ENCODE results near the gene RPGRIP1. TPM values are rescaled to one million over a fixed set of nuclear protein-coding genes. Genes with fewer than 3 reads are reported as not detected.
"Not testable (repeated sequence)": the region's sequence is repeated elsewhere in the genome, so short reads cannot be mapped to it uniquely, and the experiment has no call there.

RPGRIP1 gene
- total RNA-seq, 1 donor from 2014 or later: 0.63 TPM

DNA sequence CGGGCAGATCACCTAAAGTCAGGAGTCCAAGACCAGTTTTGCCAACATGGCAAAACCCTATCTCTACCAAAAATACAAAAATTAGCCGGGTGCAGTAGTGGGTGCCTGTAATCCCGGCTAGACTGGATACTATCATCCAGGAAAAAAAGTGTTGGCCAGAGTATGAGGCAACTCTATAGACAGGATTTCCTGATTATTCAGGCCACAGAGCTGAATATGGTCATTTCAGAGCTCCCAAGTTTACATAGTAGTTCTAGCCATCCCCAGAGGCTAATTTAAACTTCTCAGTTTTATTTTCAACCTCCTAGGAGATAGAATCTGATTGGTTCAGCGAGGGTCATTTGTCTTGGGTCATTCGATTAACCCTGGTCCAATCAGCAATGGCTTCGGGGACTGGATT, 7.3 kb downstream of the RPGRIP1 start:
- Mint-ChIP-seq H3K4me3 (no peak overlapping the region), H3K27ac (no peak overlapping the region), H3K36me3 (no peaks in the 10 kb centered on the region), H3K4me1 (ENCODE audit: unreplicated experiment) (no peaks in the 10 kb centered on the region), H3K27me3 (no peaks in the 10 kb centered on the region), H3K9me3 (no peaks in the 10 kb centered on the region)
- TF ChIP-seq, protein P1, sequence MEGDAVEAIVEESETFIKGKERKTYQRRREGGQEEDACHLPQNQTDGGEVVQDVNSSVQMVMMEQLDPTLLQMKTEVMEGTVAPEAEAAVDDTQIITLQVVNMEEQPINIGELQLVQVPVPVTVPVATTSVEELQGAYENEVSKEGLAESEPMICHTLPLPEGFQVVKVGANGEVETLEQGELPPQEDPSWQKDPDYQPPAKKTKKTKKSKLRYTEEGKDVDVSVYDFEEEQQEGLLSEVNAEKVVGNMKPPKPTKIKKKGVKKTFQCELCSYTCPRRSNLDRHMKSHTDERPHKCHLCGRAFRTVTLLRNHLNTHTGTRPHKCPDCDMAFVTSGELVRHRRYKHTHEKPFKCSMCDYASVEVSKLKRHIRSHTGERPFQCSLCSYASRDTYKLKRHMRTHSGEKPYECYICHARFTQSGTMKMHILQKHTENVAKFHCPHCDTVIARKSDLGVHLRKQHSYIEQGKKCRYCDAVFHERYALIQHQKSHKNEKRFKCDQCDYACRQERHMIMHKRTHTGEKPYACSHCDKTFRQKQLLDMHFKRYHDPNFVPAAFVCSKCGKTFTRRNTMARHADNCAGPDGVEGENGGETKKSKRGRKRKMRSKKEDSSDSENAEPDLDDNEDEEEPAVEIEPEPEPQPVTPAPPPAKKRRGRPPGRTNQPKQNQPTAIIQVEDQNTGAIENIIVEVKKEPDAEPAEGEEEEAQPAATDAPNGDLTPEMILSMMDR (conservative IDR thresholded peaks at IDR 0.05): no peak
- peak; percentile 29 for DNase-seq (ENCODE audit: extremely low spot score, unreplicated experiment)

- not testable (repeated sequence) for H3K4me1 Mint-ChIP-seq (ENCODE audit: unreplicated experiment); H3K27ac Mint-ChIP-seq; H3K27me3 Mint-ChIP-seq; H3K9me3 Mint-ChIP-seq; H3K4me3 Mint-ChIP-seq; H3K36me3 Mint-ChIP-seq; DNase-seq (ENCODE audit: extremely low spot score, unreplicated experiment)
Measured at GRCh38 chr14:21294026-21294425, 14.1 kb downstream of the RPGRIP1 start.

DNA sequence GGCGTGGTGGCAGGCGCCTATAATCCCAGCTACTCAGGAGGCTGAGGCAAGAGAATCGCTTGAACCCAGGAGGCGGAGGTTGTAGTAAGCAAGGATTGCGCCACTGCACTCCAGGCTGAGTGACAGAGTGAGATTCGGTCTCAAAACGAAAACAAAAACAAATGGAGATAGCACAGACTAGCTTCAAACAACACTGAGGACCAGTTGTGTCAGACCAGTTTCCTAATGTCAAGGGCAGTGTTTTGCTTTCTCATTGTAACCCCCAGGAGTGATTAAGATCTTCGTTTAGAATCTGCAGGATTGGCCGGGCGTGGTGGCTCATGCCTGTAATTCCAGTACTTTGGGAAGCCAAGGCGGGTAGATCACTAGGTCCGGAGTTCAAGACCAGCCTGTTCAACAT, 18.5 kb downstream of the RPGRIP1 start:
- Mint-ChIP-seq H3K9me3 (no peaks in the 10 kb centered on the region), H3K4me1 (ENCODE audit: unreplicated experiment) (peaks cover 10% of the 10 kb centered on the region)
- TF ChIP-seq, protein P1 (conservative IDR thresholded peaks at IDR 0.05): no peak

DNA sequence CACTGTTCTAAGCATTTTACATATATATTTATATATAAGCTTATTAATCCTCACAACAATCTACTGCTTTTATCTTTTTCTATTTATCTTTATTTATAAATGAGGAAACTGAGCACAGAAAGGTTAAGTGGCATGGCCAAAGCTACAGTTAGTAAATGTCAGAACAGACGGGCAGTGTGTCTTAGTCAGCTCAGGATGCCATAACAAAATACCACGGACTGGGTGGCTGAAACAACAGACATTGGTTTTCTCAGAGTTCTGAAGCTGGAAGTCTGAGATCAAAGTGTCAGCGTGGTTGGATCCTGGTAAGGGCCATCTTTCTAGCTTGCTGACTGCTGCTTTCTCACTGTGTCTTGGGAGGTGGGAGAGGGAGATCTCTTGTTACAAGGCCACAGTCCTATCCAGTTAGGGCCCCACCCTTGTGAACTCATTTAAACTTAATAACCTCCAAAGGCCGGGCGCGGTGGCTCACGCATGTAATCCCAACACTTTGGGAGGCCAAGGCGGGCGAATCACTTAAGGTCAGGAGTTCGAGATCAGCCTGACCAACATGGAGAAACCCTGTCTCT, 19.8 kb downstream of the RPGRIP1 start:
- Mint-ChIP-seq H3K36me3 (no peaks in the 10 kb centered on the region), H3K27me3 (peaks cover 14% of the 10 kb centered on the region), H3K4me1 (ENCODE audit: unreplicated experiment) (peaks cover 10% of the 10 kb centered on the region), H3K9me3 (no peaks in the 10 kb centered on the region), H3K27ac (no peak overlapping the region), H3K4me3 (no peak overlapping the region)
- DNase-seq (ENCODE audit: extremely low spot score, unreplicated experiment): no peak
- TF ChIP-seq, protein P1 (conservative IDR thresholded peaks at IDR 0.05): no peak

More for the DNA sequence above, 18.5 kb downstream of the RPGRIP1 start:
- no peak overlapping the region for H3K4me3 Mint-ChIP-seq
- H3K36me3 Mint-ChIP-seq: no peaks in the 10 kb centered on the region
- H3K27me3 Mint-ChIP-seq: peaks cover 14% of the 10 kb centered on the region
- no peak overlapping the region for H3K27ac Mint-ChIP-seq
- no peak for DNase-seq (ENCODE audit: extremely low spot score, unreplicated experiment)

DNA sequence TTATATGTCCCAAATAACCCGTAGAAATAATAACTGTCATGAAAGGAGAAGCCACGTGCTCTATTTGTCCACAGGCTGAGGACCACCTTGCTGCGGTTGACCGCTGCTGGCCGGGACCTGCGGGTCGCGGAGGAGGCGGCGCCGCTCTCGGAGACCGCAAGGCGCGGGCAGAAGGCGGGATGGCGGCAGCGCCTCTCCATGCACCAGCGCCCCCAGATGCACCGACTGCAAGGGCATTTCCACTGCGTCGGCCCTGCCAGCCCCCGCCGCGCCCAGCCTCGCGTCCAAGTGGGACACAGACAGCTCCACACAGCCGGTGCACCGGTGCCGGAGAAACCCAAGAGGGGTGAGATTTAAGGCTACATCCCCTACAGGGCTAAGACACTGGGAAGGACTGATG, 21.0 kb downstream of the RPGRIP1 start:
- Mint-ChIP-seq H3K4me1 (ENCODE audit: unreplicated experiment) (peaks cover 10% of the 10 kb centered on the region), H3K36me3 (no peaks in the 10 kb centered on the region), H3K9me3 (no peaks in the 10 kb centered on the region), H3K27ac (no peak overlapping the region), H3K27me3 (peaks cover 14% of the 10 kb centered on the region), H3K4me3 (peak overlapping the region; percentile 64)
- DNase-seq (ENCODE audit: extremely low spot score, unreplicated experiment): no peak
- TF ChIP-seq, protein P1 (conservative IDR thresholded peaks at IDR 0.05): peak; percentile 36

DNA sequence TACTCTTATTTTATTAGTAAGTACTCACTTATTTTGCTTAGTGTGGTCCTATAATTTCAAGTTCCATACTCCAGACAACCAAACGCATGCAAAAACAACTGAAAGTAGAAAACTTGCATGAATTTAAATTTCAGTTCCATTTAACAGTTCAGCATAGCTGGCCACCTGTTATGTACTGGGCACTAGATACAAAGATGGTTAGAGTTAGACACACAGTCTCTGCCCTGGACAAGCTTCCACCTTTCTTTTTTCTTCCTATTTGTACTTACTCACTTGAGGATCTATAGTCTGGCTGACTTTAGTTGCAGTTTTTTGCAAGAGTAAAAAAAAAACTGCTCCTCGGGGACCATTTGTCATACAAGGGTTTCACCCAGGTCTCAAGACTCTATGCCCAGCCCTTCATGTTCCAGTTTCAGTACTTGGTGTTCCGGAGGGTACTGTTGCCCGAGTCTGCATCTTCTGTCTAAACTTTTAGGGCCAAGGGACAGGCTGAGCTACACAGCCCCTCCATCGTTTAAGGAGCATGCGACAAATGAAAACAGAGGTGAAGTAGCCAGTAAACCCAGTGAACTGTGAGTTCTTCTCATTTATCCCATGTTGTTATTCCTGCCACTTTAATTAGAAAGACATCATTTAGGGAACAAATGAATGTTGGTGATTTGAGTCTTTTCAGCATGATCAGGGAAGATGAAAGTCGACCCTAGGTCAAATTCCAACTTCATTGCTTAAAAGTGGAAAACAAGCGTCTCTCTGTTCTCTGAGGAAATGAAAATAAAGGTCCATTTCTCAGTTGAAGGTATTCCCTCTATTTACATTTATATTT, 22.3 kb downstream of the RPGRIP1 start:
- Mint-ChIP-seq H3K27ac (no peak overlapping the region), H3K9me3 (no peaks in the 10 kb centered on the region), H3K4me1 (ENCODE audit: unreplicated experiment) (peaks cover 12% of the 10 kb centered on the region), H3K27me3 (peaks cover 14% of the 10 kb centered on the region), H3K4me3 (no peak overlapping the region), H3K36me3 (no peaks in the 10 kb centered on the region)
- no peak for DNase-seq (ENCODE audit: extremely low spot score, unreplicated experiment)
- TF ChIP-seq, protein P1 (conservative IDR thresholded peaks at IDR 0.05): no peak

GRCh38 chr14:21302836-21303140, 22.9 kb downstream of the RPGRIP1 start:
- Mint-ChIP-seq H3K27me3 (peaks cover 14% of the 10 kb centered on the region), H3K4me1 (ENCODE audit: unreplicated experiment) (peaks cover 10% of the 10 kb centered on the region)
- not testable (repeated sequence) for H3K9me3 Mint-ChIP-seq; DNase-seq (ENCODE audit: extremely low spot score, unreplicated experiment); H3K27ac Mint-ChIP-seq; H3K36me3 Mint-ChIP-seq; H3K4me3 Mint-ChIP-seq

All from type B pancreatic cell (in vitro differentiated cells).